Hematopoietic multipotent progenitor cell treated with erythropoietin and hydrocortisone succinate and interleukin-3 and kit ligand, for 4 days (in vitro differentiated cells): Measurements from ENCODE around the gene CAMTA1.

Experiments
- DNase-seq: peaks from one replicate; pipeline ENCODE4 v3.0.0-alpha.2; 2015

Gene CAMTA1

GRCh38 chr1:7248549-7249199 lies 463.4 kb downstream of the CAMTA1 start:
- DNase-seq, result no peak

DNA sequence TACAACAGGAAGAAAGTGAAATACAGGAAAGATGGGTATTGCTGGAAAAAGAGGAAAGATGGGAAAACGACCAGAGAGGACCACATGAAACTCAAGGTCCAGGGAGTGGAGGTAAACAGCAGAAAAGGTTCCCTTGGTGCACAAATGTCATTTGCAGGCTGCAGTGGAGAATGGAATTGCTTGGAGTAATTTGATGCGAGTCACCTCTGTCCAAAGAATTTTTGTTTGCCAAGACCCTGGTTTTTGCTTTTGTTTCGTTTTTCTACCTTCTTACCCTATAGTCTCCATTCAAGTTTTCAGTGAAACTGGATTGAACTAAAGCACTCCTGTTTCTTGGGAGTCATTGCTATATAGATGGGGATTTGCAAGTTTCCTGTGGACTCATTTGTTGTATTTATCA lies 464.3 kb downstream of the CAMTA1 start:
- no peak for DNase-seq

DNA sequence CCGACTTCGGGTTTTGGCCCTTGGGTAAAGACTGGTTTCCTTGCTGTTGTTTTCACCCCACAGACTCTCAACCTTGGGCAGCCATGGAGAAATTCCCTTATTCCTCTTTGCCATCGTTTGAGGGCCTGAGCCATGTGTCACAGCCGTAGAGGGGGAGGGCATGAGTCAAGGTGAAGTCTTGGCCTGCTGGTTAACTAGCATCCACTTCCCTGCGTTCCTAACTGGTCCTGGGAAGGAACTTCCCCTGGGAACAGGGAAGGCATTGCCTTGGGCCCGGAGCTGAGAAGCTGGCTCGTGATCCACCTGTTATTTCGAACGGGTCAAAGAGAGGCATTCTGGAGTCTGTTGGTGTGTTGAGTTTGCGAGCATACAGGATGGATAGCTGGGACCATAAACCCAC lies 464.9 kb downstream of the CAMTA1 start:
- no peak for DNase-seq

DNA sequence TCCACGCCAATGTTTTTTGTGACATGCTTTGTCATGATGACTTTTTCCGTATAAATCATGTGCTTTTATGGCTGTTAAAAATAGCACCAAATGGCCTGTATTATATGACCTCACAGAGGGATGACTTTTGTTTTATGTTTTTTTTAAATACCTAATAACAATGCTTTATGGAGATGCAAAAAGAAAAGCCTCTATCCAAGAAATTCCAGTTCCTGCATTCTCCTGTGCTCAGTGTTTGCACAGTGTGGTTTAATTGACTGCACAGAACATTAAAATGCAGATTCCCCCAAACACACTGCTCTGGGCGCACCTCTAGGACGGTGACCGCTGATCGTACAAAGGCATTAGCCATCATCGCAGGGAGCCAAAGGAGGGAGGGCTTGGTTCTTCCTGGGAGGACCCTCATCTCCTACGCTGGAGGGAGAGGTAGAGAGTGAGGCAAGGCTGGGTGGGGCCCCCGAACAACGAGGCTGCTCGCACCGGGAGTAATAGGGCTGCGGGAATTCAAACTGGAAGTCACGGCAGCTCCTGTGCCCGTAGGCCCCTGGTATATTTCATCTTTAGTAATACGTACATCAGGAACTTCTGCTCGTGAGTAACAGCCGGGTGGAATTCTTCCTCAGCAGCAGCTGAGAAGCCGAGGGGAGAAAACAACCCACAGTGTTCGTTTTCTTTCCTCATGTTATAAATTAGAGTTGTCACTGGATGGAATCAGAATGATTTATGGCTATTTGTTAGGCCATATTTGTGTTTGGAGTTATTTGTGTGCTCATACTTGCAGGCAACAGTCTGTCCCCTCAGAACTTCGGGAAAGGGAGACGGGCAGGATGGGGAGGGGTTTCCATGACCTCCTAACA lies 465.6 kb downstream of the CAMTA1 start:
- no peak for DNase-seq

- DNase-seq, result no peak
These were observed 466.2 kb downstream of the CAMTA1 start for GRCh38 chr1:7251454-7251800.

GRCh38 chr1:7252411-7253117 lies 467.3 kb downstream of the CAMTA1 start:
- no peak for DNase-seq

- no peak for DNase-seq
These were observed 467.8 kb downstream of the CAMTA1 start for GRCh38 chr1:7253118-7253480.

- no peak for DNase-seq
These were observed 468.8 kb downstream of the CAMTA1 start for GRCh38 chr1:7253988-7254587.

DNA sequence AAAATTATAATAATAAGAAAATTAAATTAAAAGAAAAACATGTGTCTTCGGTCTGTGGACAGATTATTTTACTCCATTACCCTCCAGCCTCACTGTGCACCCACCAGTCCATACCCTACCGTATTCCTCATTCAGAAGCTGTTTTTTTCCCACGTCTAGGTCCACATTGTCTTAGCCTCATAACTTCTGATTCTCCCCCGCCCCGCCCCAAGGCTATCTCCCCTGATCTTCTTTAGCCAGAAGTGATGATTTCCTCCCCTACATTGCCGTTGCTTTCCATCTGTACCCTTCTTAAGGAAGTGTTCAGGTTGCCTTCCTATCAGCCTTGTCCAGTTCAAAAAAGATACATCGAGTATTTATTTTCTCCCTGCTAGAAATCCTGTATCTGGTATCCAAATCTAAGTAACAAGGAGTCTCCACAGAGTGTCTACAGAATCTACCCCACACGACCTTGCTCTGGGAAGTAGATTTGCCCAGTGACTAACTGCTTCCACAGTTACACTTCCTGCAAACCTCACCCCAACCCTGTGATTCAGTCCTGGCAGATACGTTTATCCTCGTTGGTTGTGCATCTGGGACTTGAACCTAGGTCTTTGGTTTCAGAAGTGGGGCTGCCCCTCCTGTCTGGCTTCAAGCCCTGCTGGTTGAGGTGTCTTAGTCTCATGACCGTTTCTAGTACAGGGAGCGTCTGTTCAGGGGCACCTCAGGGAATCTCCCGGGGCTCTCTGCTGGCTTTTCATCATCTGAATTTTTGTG lies 470.2 kb downstream of the CAMTA1 start:
- no peak for DNase-seq

- no peak for DNase-seq
These were observed 471.3 kb downstream of the CAMTA1 start for GRCh38 chr1:7256526-7256925.

- no peak for DNase-seq
These were observed 472.0 kb downstream of the CAMTA1 start for GRCh38 chr1:7257225-7257624.

DNA sequence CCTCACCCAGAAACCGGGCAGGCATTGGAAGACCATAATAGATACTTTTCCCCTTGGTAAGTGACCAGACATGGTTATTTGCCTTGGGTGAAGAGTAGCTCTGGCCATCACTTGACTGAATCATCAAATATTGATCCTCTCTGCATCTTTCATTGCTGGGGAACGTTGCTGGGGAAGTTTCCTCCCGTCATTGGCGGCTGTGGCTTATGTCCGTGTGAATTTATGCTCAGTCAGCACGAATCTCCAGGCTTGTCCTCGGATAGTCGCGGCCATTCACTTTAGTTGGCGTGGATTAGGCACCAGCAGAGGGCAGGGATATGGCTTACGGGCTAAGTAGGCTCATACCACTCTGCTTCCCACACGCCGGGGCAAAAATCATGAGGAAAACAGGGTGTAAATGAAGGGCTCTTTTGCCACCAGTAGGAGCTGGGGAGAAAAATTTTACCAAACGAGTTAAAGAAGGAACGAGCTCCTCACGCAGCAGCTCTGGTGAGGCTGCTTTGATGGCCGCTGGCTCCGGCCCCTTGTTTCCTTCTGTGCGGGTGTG lies 473.4 kb downstream of the CAMTA1 start:
- DNase-seq, result no peak

DNA sequence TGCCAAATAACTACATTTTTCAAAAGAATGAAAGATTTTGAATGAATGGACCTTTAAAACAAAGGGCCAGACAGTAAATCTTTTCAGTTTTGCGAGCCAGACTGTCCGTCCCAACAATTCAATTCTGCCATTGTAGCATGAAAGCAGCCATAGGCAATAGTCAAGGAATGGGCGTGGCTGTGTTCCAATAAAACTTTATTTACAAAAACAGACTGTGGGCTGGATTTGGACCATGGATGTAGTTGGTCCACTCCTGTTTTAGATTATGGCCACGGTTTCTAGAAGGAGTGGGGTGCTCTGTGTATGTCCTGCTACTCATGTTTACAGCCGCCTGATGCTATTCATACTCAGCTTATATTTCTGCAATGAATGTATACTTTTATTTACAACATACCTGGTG lies 474.7 kb downstream of the CAMTA1 start:
- DNase-seq, result no peak

DNA sequence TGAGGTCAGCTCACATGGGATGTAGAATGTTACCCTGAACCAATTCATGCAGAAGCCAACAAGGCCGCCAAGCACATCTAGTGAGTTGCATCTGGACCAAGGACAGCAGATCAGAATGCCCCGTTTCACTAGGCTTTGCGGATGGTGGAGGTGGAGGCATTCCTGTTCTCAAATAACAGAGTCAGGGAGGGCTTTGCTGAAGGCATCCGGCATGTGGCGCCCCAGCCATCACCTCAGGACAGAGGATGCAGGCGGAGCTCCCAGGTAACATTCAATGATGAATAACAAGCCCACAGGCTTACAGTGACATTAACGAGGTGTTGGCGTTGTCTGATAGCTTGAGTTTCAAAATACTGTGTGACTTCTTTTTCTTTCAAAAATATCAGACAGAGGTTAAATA lies 476.2 kb downstream of the CAMTA1 start:
- DNase-seq, result no peak

GRCh38 chr1:7262611-7263010 lies 477.4 kb downstream of the CAMTA1 start:
- DNase-seq, result no peak

- DNase-seq, result no peak
These were observed 478.0 kb downstream of the CAMTA1 start for GRCh38 chr1:7263021-7263960.

DNA sequence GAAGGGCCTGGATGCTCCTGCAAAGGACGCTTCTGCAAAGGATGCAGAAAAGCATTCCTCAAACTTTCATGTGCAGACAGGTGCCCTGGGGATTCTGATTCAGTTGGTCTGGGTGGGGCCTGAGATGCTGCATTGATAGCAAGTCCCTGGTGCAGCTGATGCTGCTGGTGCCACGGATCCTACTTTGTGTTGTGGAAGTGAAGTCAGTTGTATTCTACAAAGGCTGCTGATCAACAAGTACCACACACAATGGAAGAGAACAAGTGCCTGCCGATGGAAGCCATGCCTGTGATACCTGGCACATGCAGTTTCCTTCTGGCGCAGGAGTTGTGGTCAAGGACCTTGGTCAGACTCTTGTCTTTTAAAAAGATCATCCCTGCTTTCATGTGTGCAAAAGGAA lies 478.8 kb downstream of the CAMTA1 start:
- DNase-seq, result no peak

GRCh38 chr1:7265771-7266371 lies 480.6 kb downstream of the CAMTA1 start:
- no peak for DNase-seq

DNA sequence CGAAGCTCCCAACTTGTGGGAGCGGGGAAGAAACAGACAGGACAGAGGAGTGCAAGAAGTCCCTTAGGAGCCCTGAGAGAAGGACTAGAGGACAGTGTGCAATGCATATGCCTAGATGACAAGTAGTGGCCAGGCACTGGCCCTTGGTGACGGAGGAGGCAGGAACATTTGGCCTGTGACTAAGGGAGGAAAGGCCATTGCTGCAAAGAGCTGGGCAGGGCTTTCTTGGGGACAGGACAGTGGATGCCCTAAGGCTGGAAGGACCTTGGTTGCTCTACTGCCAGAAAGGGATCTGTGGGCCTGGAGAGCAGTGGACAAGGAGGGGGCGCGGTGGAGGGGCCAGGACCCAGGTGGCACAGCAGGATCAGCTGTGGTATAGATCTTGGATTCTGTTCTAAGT lies 481.3 kb downstream of the CAMTA1 start:
- no peak for DNase-seq

- no peak for DNase-seq
These were observed 482.2 kb downstream of the CAMTA1 start for GRCh38 chr1:7267493-7267892.

DNA sequence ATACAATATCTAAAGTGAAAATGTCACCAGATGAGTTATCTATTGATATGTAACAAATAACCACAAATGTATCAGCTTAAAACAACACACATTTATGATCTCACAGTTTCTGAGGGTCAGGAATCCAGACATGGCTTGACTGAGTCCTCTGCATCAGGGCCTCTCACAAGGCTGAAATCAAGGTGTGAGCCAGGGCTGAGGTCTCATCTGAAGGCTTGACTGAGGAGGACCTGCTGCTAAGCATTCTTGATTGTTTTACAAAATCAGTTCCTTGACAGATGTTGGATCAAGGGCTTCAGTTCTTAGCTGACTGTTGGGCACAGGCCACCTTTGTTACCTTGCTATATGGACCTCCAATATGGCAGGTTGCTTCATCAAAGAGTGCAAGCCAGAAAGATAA lies 483.7 kb downstream of the CAMTA1 start:
- DNase-seq, result no peak
